ENCODE results near the gene SYT1. TPM values are rescaled to one million over a fixed set of nuclear protein-coding genes. Genes with fewer than 3 reads are reported as not detected.

SYT1 gene
- total and polyA plus RNA-seq, 2 of the 4 experiments (the other 2 are of a cell fraction), result 2.8 to 3.0 TPM

- intact Hi-C loops (cut with micrococcal nuclease) (no loop called here), in situ Hi-C loops (cut with MboI; ENCODE audit: low sequenced_read_pairs) (no loop called here), dilution Hi-C loops (cut with HindIII; ENCODE audit: low sequenced_read_pairs, unreplicated experiment) (no loop called here)
- no peak for TF ChIP-seq POLR2A (IDR thresholded peaks at IDR 0.05; ENCODE audit: low read depth, low read length)
- TF ChIP-seq NFE2L2 (IDR thresholded peaks at IDR 0.05; ENCODE audit: low read depth, low read length), result no peak
- H3K18ac ChIP-seq (ENCODE audit: low read depth, low read length), result no peak overlapping the region
- H3K23ac ChIP-seq (ENCODE audit: low read depth, low read length), result no peak overlapping the region
- no peaks in the 10 kb centered on the region for H4K20me1 ChIP-seq (ENCODE audit: insufficient read depth, low read length)
- CTCF ChIA-PET, result no interaction called here
- H3K4me2 ChIP-seq (ENCODE audit: low read depth, low read length), result no peak overlapping the region
- H3K4me1 ChIP-seq (ENCODE audit: control insufficient read depth, insufficient read depth, low read length), result no peaks in the 10 kb centered on the region
- H3K9me3 ChIP-seq (ENCODE audit: control insufficient read depth, insufficient read depth, low read length), result no peaks in the 10 kb centered on the region
- H2BK20ac ChIP-seq (ENCODE audit: low read depth, low read length), result no peak overlapping the region
- no peak overlapping the region for H4K5ac ChIP-seq (ENCODE audit: low read depth, low read length)
- no peak overlapping the region for H3K14ac ChIP-seq (replicated peaks; ENCODE audit: low read depth, low read length)
- POLR2A ChIA-PET (ENCODE audit: unreplicated experiment), result no interaction called here
- DNase-seq (no peak), ATAC-seq (ENCODE audit: low read depth) (no peak)
- H4K91ac ChIP-seq (ENCODE audit: insufficient read depth, low read depth, low read length), result no peak overlapping the region
- H2AK5ac ChIP-seq (ENCODE audit: low read depth, low read length), result no peak overlapping the region
- H3K56ac ChIP-seq (ENCODE audit: extremely low read depth, insufficient read depth, low read length), result no peak overlapping the region
- H3K9me1 ChIP-seq (ENCODE audit: insufficient read depth, low read length), result no peaks in the 10 kb centered on the region
- no peaks in the 10 kb centered on the region for H3K79me1 ChIP-seq (ENCODE audit: low read depth in 1 of 2, low read length in 2 of 2)
- H2BK120ac ChIP-seq (ENCODE audit: low read depth, low read length), result no peak overlapping the region
- no peaks in the 10 kb centered on the region for H3K27me3 ChIP-seq (ENCODE audit: control insufficient read depth, insufficient read depth, low read length)
- H3K4ac ChIP-seq (ENCODE audit: low read depth, low read length), result no peak overlapping the region
- no peak overlapping the region for H4K8ac ChIP-seq (ENCODE audit: low read depth in 2 of 2, low read length in 2 of 2)
- no peaks in the 10 kb centered on the region for H3K36me3 ChIP-seq (ENCODE audit: control insufficient read depth, insufficient read depth, low read length)
- H2AFZ ChIP-seq (replicated peaks; ENCODE audit: low read length, poor library complexity), result no peak overlapping the region
- BruUV-seq (replicated peaks), result no TSS peak
- no CpG with 5 or more reads among the region's 3 CpGs for WGBS, 2 experiments (ENCODE audit: extremely low coverage in 2 of 2, insufficient read length in 1 of 2)
- no peak overlapping the region for H2BK15ac ChIP-seq (ENCODE audit: low read depth, low read length)
- no peak overlapping the region for H2AK9ac ChIP-seq (replicated peaks; ENCODE audit: low read depth, low read length, poor library complexity)
- no peak overlapping the region for H2BK5ac ChIP-seq (ENCODE audit: low read depth, low read length, poor library complexity, severe bottlenecking)
- no peak overlapping the region for H3K27ac ChIP-seq (ENCODE audit: insufficient read depth, low read length)
- H3K9ac ChIP-seq (ENCODE audit: low read depth, low read length), result no peak overlapping the region
- no peak overlapping the region for H3K4me3 ChIP-seq (ENCODE audit: insufficient read depth, low read depth, low read length)
Measured at GRCh38 chr12:78977304-78977867, 112.8 kb downstream of the SYT1 start.
